ENCODE measurements around the gene MORN5. TPM values are rescaled to one million over a fixed set of nuclear protein-coding genes. Genes with fewer than 3 reads are reported as not detected.
A peak's percentile ranks its signal among the peaks of the same experiment; 100 is the strongest.

MORN5 gene
- total and polyA plus RNA-seq, 9 of the 15 experiments (the other 6 are each of a cell fraction or from before 2014, with no cell fraction given): not detected

DNA sequence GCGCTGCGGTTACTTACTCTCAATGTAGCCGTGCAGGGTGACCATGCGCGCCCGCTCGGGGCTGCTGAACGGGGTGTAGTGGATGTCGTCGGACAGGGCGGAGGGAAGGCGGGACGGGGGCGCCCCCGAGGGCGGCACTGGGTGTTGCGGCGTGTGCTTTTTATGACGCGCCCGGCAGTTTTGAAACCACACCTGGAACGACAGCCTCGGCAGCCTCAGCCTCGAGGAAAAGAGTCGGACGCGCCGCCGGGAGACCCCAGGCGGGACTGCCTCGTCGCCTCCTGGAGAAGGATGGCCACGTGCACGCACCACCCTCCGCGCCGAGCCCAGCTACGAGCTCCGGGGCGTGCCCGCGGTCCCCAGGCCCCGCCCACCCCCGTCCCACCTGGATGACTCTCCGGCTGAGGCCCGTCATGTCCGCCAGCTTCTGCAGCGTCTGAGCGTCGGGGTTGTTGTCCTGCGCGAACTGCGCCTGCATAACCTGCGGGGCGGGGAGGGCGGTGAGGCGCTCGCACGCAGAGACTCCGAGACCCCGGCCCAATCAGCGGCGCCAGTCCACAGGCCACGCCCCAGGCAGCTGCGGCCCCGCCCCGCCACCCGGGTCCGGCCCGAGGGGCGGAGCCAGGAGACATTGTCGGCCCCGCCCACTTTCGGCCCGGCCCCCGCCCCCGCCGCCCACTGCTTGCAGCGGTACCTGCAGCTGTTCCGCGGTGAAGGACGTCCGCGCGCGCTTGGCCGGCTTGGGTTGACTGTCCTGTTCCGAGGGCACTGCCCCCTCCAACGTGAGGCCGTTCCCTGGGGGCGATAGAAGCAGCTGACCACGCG lies 54.1 kb downstream of the MORN5 start (continued):
- TF ChIP-seq, protein P1, sequence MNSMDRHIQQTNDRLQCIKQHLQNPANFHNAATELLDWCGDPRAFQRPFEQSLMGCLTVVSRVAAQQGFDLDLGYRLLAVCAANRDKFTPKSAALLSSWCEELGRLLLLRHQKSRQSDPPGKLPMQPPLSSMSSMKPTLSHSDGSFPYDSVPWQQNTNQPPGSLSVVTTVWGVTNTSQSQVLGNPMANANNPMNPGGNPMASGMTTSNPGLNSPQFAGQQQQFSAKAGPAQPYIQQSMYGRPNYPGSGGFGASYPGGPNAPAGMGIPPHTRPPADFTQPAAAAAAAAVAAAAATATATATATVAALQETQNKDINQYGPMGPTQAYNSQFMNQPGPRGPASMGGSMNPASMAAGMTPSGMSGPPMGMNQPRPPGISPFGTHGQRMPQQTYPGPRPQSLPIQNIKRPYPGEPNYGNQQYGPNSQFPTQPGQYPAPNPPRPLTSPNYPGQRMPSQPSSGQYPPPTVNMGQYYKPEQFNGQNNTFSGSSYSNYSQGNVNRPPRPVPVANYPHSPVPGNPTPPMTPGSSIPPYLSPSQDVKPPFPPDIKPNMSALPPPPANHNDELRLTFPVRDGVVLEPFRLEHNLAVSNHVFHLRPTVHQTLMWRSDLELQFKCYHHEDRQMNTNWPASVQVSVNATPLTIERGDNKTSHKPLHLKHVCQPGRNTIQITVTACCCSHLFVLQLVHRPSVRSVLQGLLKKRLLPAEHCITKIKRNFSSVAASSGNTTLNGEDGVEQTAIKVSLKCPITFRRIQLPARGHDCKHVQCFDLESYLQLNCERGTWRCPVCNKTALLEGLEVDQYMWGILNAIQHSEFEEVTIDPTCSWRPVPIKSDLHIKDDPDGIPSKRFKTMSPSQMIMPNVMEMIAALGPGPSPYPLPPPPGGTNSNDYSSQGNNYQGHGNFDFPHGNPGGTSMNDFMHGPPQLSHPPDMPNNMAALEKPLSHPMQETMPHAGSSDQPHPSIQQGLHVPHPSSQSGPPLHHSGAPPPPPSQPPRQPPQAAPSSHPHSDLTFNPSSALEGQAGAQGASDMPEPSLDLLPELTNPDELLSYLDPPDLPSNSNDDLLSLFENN (IDR thresholded peaks at IDR 0.05; ENCODE audit: low read depth in 2 of 2, low read length in 2 of 2): no peak
- TF ChIP-seq, protein P2, sequence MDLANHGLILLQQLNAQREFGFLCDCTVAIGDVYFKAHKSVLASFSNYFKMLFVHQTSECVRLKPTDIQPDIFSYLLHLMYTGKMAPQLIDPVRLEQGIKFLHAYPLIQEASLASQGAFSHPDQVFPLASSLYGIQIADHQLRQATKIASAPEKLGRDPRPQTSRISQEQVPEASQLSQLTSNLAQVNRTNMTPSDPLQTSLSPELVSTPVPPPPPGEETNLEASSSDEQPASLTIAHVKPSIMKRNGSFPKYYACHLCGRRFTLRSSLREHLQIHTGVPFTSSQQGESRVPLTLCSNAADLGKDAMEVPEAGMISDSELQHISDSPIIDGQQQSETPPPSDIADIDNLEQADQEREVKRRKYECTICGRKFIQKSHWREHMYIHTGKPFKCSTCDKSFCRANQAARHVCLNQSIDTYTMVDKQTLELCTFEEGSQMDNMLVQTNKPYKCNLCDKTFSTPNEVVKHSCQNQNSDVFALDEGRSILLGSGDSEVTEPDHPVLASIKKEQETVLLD (IDR thresholded peaks at IDR 0.05): 0 out of 2 replicates have a peak, but pooled peaks have one; percentile 15
- TF ChIP-seq SIN3A (IDR thresholded peaks at IDR 0.05; ENCODE audit: borderline replicate concordance in 2 of 2, control insufficient read depth in 1 of 2, low read depth in 2 of 2, low read length in 2 of 2): peak in 1 of 2 experiments; percentile 48; a peak in 1 of 4 replicates
- no peak for TF ChIP-seq ARNT (IDR thresholded peaks at IDR 0.05)
- no peak for TF ChIP-seq GTF2E2 (tag; IDR thresholded peaks at IDR 0.05)
- TF ChIP-seq EWSR1 (IDR thresholded peaks at IDR 0.05; ENCODE audit: borderline replicate concordance, low read depth, partially characterized antibody): no peak
- TF ChIP-seq ZNF134 (CRISPR knock-in tag; conservative IDR thresholded peaks at IDR 0.05): no peak
- no peak; the same call in 1 of the 2 replicates for TF ChIP-seq SUPT5H (IDR thresholded peaks at IDR 0.05)
- no peak for TF ChIP-seq CHD4 (IDR thresholded peaks at IDR 0.05; ENCODE audit: insufficient read depth, insufficient replicate concordance, low read depth, low read length, poor library complexity, severe bottlenecking)
- TF ChIP-seq POLR2B (IDR thresholded peaks at IDR 0.05; ENCODE audit: low read depth, partially characterized antibody): peak; percentile 12
- TF ChIP-seq, protein P3, sequence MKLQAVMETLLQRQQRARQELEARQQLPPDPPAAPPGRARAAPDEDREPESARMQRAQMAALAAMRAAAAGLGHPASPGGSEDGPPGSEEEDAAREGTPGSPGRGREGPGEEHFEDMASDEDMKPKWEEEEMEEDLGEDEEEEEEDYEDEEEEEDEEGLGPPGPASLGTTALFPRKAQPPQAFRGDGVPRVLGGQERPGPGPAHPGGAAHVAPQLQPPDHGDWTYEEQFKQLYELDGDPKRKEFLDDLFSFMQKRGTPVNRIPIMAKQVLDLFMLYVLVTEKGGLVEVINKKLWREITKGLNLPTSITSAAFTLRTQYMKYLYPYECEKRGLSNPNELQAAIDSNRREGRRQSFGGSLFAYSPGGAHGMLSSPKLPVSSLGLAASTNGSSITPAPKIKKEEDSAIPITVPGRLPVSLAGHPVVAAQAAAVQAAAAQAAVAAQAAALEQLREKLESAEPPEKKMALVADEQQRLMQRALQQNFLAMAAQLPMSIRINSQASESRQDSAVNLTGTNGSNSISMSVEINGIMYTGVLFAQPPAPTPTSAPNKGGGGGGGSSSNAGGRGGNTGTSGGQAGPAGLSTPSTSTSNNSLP (IDR thresholded peaks at IDR 0.05; ENCODE audit: borderline replicate concordance, low read depth, low read length): no peak
- TF ChIP-seq, protein P4, sequence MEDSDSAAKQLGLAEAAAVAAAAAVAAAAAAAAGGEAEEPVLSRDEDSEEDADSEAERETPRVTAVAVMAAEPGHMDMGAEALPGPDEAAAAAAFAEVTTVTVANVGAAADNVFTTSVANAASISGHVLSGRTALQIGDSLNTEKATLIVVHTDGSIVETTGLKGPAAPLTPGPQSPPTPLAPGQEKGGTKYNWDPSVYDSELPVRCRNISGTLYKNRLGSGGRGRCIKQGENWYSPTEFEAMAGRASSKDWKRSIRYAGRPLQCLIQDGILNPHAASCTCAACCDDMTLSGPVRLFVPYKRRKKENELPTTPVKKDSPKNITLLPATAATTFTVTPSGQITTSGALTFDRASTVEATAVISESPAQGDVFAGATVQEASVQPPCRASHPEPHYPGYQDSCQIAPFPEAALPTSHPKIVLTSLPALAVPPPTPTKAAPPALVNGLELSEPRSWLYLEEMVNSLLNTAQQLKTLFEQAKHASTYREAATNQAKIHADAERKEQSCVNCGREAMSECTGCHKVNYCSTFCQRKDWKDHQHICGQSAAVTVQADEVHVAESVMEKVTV (CRISPR knock-in tag; IDR thresholded peaks at IDR 0.05): no peak
- TF ChIP-seq POLR3A (IDR thresholded peaks at IDR 0.05; ENCODE audit: borderline replicate concordance, extremely low read depth, insufficient read depth, insufficient read length): no peak
- no peak for TF ChIP-seq POLR3G (IDR thresholded peaks at IDR 0.05; ENCODE audit: extremely low read depth, insufficient read length, insufficient replicate concordance)
- no peak for TF ChIP-seq ZNF324 (CRISPR knock-in tag; IDR thresholded peaks at IDR 0.05)
- no peak for TF ChIP-seq ESRRB (CRISPR knock-in tag; IDR thresholded peaks at IDR 0.05; ENCODE audit: borderline replicate concordance)
- TF ChIP-seq ZNF444 (CRISPR knock-in tag; IDR thresholded peaks at IDR 0.05): no peak
- no peak for TF ChIP-seq CHD1 (IDR thresholded peaks at IDR 0.05; ENCODE audit: low read length)

All from K562 (cell line).